Calu3 (cell line): ENCODE results near the gene IBTK. TPM values are rescaled to one million over a fixed set of nuclear protein-coding genes. Genes with fewer than 3 reads are reported as not detected.

ENCODE experiments used
- BruUV-seq: library from RNA; stranded (reverse); fragments of 400-500 nt; replicated peaks from 2 replicates; lab custom pipeline; 2021; lab: Mats Ljungman, UMichigan
- CTCF ChIA-PET: fragments of 300-600 bp; sonication (Branson Sonifier 250); formaldehyde crosslinking; loops from one replicate; lab custom pipeline; 2022; ENCODE audit warnings: antibody characterized with exemption; lab: Charles Lee
- DNase-seq: peaks from one replicate; pipeline ENCODE4 v3.0.0; 2022
- H3K27ac Mint-ChIP-seq: one replicate; pipeline ENCODE4 v1.8.0; 2022; ENCODE audit warnings: mixed read lengths; ENCODE audit not compliant: unreplicated experiment
- H3K27me3 Mint-ChIP-seq: one replicate; pipeline ENCODE4 v1.8.0; 2022; ENCODE audit warnings: mixed read lengths; ENCODE audit not compliant: unreplicated experiment
- H3K36me3 Mint-ChIP-seq: one replicate; pipeline ENCODE4 v1.8.0; 2022; ENCODE audit warnings: mild to moderate bottlenecking, moderate library complexity, mixed read lengths; ENCODE audit not compliant: insufficient read depth, unreplicated experiment
- H3K4me1 Mint-ChIP-seq: one replicate; pipeline ENCODE4 v1.8.0; 2022; ENCODE audit warnings: mild to moderate bottlenecking, low read depth, mixed read lengths; ENCODE audit not compliant: unreplicated experiment
- H3K4me3 Mint-ChIP-seq: one replicate; pipeline ENCODE4 v1.8.0; 2022; ENCODE audit warnings: mild to moderate bottlenecking, low read depth, moderate library complexity, mixed read lengths; ENCODE audit not compliant: unreplicated experiment
- H3K9me3 Mint-ChIP-seq: one replicate; pipeline ENCODE4 v1.8.0; 2022; ENCODE audit warnings: low read depth, mixed read lengths; ENCODE audit not compliant: unreplicated experiment
- CTCF ChIP-seq: fragments of 200-600 bp; IDR thresholded peaks from one replicate; pipeline ENCODE4 v1.8.0; 2022; ENCODE audit warnings: antibody characterized with exemption; ENCODE audit not compliant: unreplicated experiment
- intact Hi-C: fragments of 100-400 bp; cut with micrococcal nuclease; formaldehyde crosslinking; loops from one replicate; pipeline ENCODE4 v1.10.0; 2022; ENCODE audit not compliant: unreplicated experiment
- total RNA-seq: library from RNA; stranded (reverse); gene quantifications from 2 replicates; pipeline ENCODE4 v1.2.3, GENCODE V29; 2022

The IBTK gene
- total RNA-seq, 1 experiment from 2014 or later, result 48.3 TPM

- no TSS peak for BruUV-seq
- CTCF ChIA-PET, result interaction anchor here (0.6 to 1.4 kb wide), 3 partner anchors 116 to 1992 kb away, joined by 3 to 8 read pairs (median 5); partner anchors contain the start of gene UBE3D
- Mint-ChIP-seq H3K4me3 (peak overlapping the region; percentile 90), H3K36me3 (peaks cover 40% of the 10 kb centered on the region), H3K9me3 (no peaks in the 10 kb centered on the region), H3K27me3 (no peaks in the 10 kb centered on the region), H3K4me1 (peaks cover 12% of the 10 kb centered on the region), H3K27ac (peak overlapping the region; percentile 99)
- intact Hi-C loops, result loop anchor here (5.0 kb wide), 1 partner anchor 943 kb away; the partner anchor contains the start of genes PGM3 and RWDD2A
- DNase-seq, result no peak
- no peak for TF ChIP-seq CTCF
Observed at GRCh38 chr6:82249381-82250253, 2.1 kb upstream of the IBTK start.

- CTCF ChIA-PET, result interaction anchor here (0.6 to 1.4 kb wide), 3 partner anchors 12 to 817 kb away, joined by 3 to 8 read pairs (median 4); partner anchors contain the start of gene UBE3D
- H3K4me1 Mint-ChIP-seq, result peaks cover 19% of the 10 kb centered on the region
- H3K27me3 Mint-ChIP-seq, result no peaks in the 10 kb centered on the region
- TSS peak; percentile 79 for BruUV-seq
- H3K27ac Mint-ChIP-seq, result peak overlapping the region; percentile 99
- H3K9me3 Mint-ChIP-seq, result no peaks in the 10 kb centered on the region
- DNase-seq, result peak; percentile 52
- peaks cover 40% of the 10 kb centered on the region for H3K36me3 Mint-ChIP-seq
- no peak for TF ChIP-seq CTCF
- peak overlapping the region; percentile 90 for H3K4me3 Mint-ChIP-seq
- intact Hi-C loops, result loop anchor here (5.0 kb wide), 1 partner anchor 944 kb away; the partner anchor contains the start of genes PGM3 and RWDD2A
Observed at GRCh38 chr6:82248273-82248735, 760 bp upstream of the IBTK start.

GRCh38 chr6:82246802-82247504 is 591 bp downstream of the IBTK start:
- CTCF ChIA-PET, result interaction anchor here (1.2 kb wide), 1 partner anchor 800 kb away, joined by 7 read pairs; no protein-coding TSS in a partner anchor
- intact Hi-C loops, result loop anchor here (5.0 kb wide), 1 partner anchor 945 kb away; the partner anchor contains the start of genes PGM3 and RWDD2A
- no peaks in the 10 kb centered on the region for H3K9me3 Mint-ChIP-seq
- H3K4me3 Mint-ChIP-seq, result peak overlapping the region; percentile 90
- H3K27me3 Mint-ChIP-seq, result no peaks in the 10 kb centered on the region
- H3K4me1 Mint-ChIP-seq, result peaks cover 19% of the 10 kb centered on the region
- TF ChIP-seq CTCF, result no peak
- H3K36me3 Mint-ChIP-seq, result peaks cover 48% of the 10 kb centered on the region
- H3K27ac Mint-ChIP-seq, result peak overlapping the region; percentile 99
- TSS peak; percentile 39 for BruUV-seq
- DNase-seq, result peak; percentile 69

GRCh38 chr6:82246370-82246769 is 1.2 kb downstream of the IBTK start:
- Mint-ChIP-seq H3K36me3 (peaks cover 49% of the 10 kb centered on the region), H3K9me3 (no peaks in the 10 kb centered on the region), H3K4me1 (peaks cover 19% of the 10 kb centered on the region), H3K4me3 (peak overlapping the region; percentile 90), H3K27me3 (no peaks in the 10 kb centered on the region), H3K27ac (peak overlapping the region; percentile 99)
- no peak for TF ChIP-seq CTCF
- no TSS peak for BruUV-seq
- CTCF ChIA-PET, result interaction anchor here (1.2 kb wide), 1 partner anchor 801 kb away, joined by 7 read pairs; no protein-coding TSS in a partner anchor
- DNase-seq, result no peak
- intact Hi-C loops, result loop anchor here (5.0 kb wide), 1 partner anchor 946 kb away; the partner anchor contains the start of genes PGM3 and RWDD2A
